Tibial nerve (tissue), 4 donors: ENCODE measurements around the gene COASY.

Experiments used
- CTCF ChIP-seq, 5 experiments: fragments of 200-600 bp in 3 of 5; fragments of 450-650 bp in 2 of 5; sonication (generic) in 3 of 5; IDR thresholded peaks; one replicate each; pipeline ENCODE4 v1.5.1; 2016 to 2019; ENCODE audit warnings: antibody characterized with exemption in 5 of 5, mild to moderate bottlenecking in 3 of 5, moderate library complexity in 2 of 5
- EP300 ChIP-seq, 2 donors: sonication (generic); formaldehyde crosslinking; IDR thresholded peaks; one replicate each; pipeline ENCODE4 v1.6.1; 2017; ENCODE audit warnings: antibody characterized with exemption in 2 of 2, mild to moderate bottlenecking in 1 of 2
- POLR2A ChIP-seq, 2 donors: fragments of 450-650 bp; IDR thresholded peaks; one replicate each; pipeline ENCODE4 v1.6.1; 2017; ENCODE audit warnings: antibody characterized with exemption in 2 of 2, mild to moderate bottlenecking in 2 of 2, moderate library complexity in 2 of 2

- TF ChIP-seq CTCF (IDR thresholded peaks at IDR 0.05) (no peak), EP300 (IDR thresholded peaks at IDR 0.05) (no peak), POLR2A (IDR thresholded peaks at IDR 0.05) (no peak)
Measured at GRCh38 chr17:42526031-42526444, 35.9 kb upstream of the COASY start.
